RWPE1 (cell line): ENCODE results near the gene RIPK4.

Experiments
- CTCF ChIA-PET: fragments of 350-600 bp; sonication (Branson Sonifier 250); formaldehyde crosslinking; extraction: SDS; loops from one replicate; lab custom pipeline; 2021; lab: Yijun Ruan, JAX
- POLR2A ChIA-PET: fragments of 400-600 bp; formaldehyde crosslinking; extraction: SDS; loops from one replicate; lab custom pipeline; 2020; ENCODE audit warnings: antibody characterized with exemption; ENCODE audit not compliant: low non-redundant PET; lab: Yijun Ruan, JAX
- DNase-seq: peaks from one replicate; pipeline ENCODE4 v3.0.0; 2012; ENCODE audit warnings: low spot score
- H3K27ac ChIP-seq: fragments of 450-650 bp; 2 replicates; pipeline ENCODE4 v1.5.1; 2017
- CTCF ChIP-seq: fragments of 450-650 bp; conservative IDR thresholded peaks from 2 replicates; pipeline ENCODE4 v1.5.1; 2017; ENCODE audit warnings: low read depth, mild to moderate bottlenecking

Gene RIPK4

GRCh38 chr21:41709166-41709565, 57.7 kb downstream of the RIPK4 start:
- ChIA-PET POLR2A (no interaction called here), CTCF (no interaction called here)
- TF ChIP-seq CTCF, result no peak
- DNase-seq, result no peak
- H3K27ac ChIP-seq, result no peak overlapping the region

GRCh38 chr21:41707960-41708330, 58.9 kb downstream of the RIPK4 start:
- ChIA-PET POLR2A (no interaction called here), CTCF (no interaction called here)
- H3K27ac ChIP-seq, result peak overlapping the region; percentile 86
- no peak for TF ChIP-seq CTCF
- DNase-seq, result no peak

- CTCF ChIA-PET, result interaction anchor here (1.0 kb wide), 1 partner anchor 8 kb away, joined by 3 read pairs; no protein-coding TSS in a partner anchor
- peak; percentile 61 for DNase-seq
- peak overlapping the region; percentile 86 for H3K27ac ChIP-seq
- POLR2A ChIA-PET, result no interaction called here
- TF ChIP-seq CTCF, result no peak
These were observed 59.5 kb downstream of the RIPK4 start for GRCh38 chr21:41707231-41707959.

GRCh38 chr21:41706678-41707077, 60.2 kb downstream of the RIPK4 start:
- DNase-seq, result peak; percentile 47
- H3K27ac ChIP-seq, result peak overlapping the region; percentile 57
- no peak for TF ChIP-seq CTCF
- POLR2A ChIA-PET, result no interaction called here
- CTCF ChIA-PET, result interaction anchor here (1.0 kb wide), 1 partner anchor 9 kb away, joined by 3 read pairs; no protein-coding TSS in a partner anchor

- DNase-seq, result no peak
- ChIA-PET CTCF (no interaction called here), POLR2A (no interaction called here)
- H3K27ac ChIP-seq, result peak overlapping the region; percentile 57
- TF ChIP-seq CTCF, result no peak
These were observed 60.6 kb downstream of the RIPK4 start for GRCh38 chr21:41706263-41706639.

- CTCF ChIA-PET, result no interaction called here
- no peak for DNase-seq
- peak overlapping the region; percentile 57 for H3K27ac ChIP-seq
- TF ChIP-seq CTCF, result no peak
- POLR2A ChIA-PET, result no interaction called here
These were observed 61.1 kb downstream of the RIPK4 start for GRCh38 chr21:41705546-41706262.
